GM10266 (cell line): Measurements from ENCODE around the gene SRD5A1.
A peak's percentile ranks its signal among the peaks of the same experiment; 100 is the strongest.

Source experiments
- DNase-seq: peaks from one replicate; pipeline ENCODE4 v3.0.0; 2012; ENCODE audit errors: extremely low spot score
- CTCF ChIP-seq: IDR thresholded peaks from 2 replicates; pipeline ENCODE4 v1.5.1; 2012; ENCODE audit warnings: mild to moderate bottlenecking, low read depth; ENCODE audit not compliant: control insufficient read depth, insufficient read depth; ENCODE audit errors: missing control alignments

Gene SRD5A1

GRCh38 chr5:6712142-6712576, 78.9 kb downstream of the SRD5A1 start:
- DNase-seq: peak; percentile 56
- TF ChIP-seq CTCF: peak; percentile 18

- TF ChIP-seq CTCF: peak; percentile 33
- no peak for DNase-seq
Measured at GRCh38 chr5:6712577-6713273, 79.5 kb downstream of the SRD5A1 start.

- no peak for TF ChIP-seq CTCF
- peak; percentile 99 for DNase-seq
Measured at GRCh38 chr5:6713274-6714225, 80.3 kb downstream of the SRD5A1 start, which contains the start of gene TENT4A. TENT4A (plus strand) TSS chr5:6713432; CDS start chr5:6713984, 552 bp downstream.

DNA sequence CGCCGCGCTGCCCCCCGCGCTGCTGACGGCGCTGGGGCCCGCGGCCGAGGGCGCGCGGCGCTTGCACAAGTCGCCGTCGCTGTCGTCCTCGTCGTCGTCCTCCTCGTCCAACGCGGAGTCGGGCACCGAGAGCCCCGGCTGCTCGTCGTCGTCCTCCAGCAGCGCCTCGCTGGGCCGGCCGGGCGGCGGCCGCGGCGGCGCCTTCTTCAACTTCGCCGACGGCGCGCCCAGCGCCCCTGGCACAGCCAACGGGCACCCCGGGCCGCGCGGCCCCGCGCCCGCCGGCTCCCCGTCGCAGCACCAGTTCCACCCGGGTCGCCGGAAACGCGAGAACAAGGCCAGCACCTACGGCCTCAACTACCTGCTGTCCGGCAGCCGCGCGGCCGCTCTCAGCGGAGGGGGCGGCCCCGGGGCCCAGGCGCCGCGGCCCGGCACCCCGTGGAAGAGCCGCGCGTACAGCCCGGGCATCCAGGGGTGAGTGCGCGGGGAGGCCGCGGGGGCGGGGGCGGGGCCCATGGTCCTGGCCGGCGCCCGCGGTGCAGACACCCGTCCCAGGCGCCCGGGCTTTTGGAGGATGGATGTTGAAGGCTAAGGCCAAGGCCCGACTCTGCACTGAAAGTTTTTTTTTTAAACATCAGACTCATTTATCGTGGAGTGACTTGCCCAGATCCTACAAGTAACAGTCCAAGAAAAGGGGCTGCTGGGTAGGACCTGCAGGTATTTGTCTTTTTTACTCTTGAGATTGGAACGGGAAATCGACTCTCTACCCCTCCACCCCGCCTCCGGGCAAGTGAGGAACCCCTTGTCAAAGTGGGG, 81.2 kb downstream of the SRD5A1 start:
- no peak for TF ChIP-seq CTCF
- no peak for DNase-seq

DNA sequence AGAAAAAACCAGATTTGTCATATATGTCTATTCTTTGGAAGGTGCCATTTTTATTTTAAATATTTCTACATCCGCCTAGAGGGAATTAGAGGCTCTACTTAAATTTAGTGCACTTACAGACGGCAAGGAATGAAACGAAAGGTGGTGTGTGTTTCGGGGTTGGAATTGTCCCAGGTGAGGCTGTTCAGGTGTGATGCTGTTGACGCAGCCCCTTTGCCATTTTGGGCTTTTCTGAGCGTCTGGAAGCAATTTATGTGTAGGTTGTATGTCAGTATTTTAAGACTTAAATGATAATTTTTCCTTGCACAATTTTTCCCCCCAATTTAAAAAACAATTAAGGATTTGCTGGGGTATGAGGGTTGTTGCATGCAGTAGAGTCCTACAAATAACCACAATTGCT, 82.0 kb downstream of the SRD5A1 start:
- TF ChIP-seq CTCF: no peak
- no peak for DNase-seq

- TF ChIP-seq CTCF: no peak
- no peak for DNase-seq
Measured at GRCh38 chr5:6715758-6716628, 82.8 kb downstream of the SRD5A1 start.
